GM23338 (cell line): ENCODE data around the gene GUCA1A. TPM values are rescaled to one million over a fixed set of nuclear protein-coding genes. Genes with fewer than 3 reads are reported as not detected.

Experiments
- ATAC-seq: fragments of 200-7000 bp; cut with Tn5 transposase; 3 replicates; pipeline ENCODE4 v1.9.1; 2020
- DNase-seq: peaks from one replicate; pipeline ENCODE4 v3.0.0-alpha.2; 2015; ENCODE audit warnings: low spot score
- H2AFZ ChIP-seq: fragments of 200-600 bp; sonication (generic); 2 replicates; pipeline ENCODE4 v1.8.0; 2016; ENCODE audit warnings: antibody characterized with exemption, mild to moderate bottlenecking, moderate library complexity
- H3F3A ChIP-seq: fragments of 200-600 bp; sonication (generic); replicated peaks from 2 replicates; pipeline ENCODE4 v1.8.0; 2017; ENCODE audit warnings: antibody characterized with exemption, mixed run types, low read depth
- H3K27ac ChIP-seq: fragments of 200-600 bp; sonication (generic); 2 replicates; pipeline ENCODE4 v1.6.1; 2016; ENCODE audit warnings: low read depth
- H3K27me3 ChIP-seq: fragments of 200-600 bp; sonication (generic); 2 replicates; pipeline ENCODE4 v1.8.0; 2016; ENCODE audit warnings: mild to moderate bottlenecking, mixed run types, moderate library complexity; ENCODE audit not compliant: insufficient read depth
- H3K36me3 ChIP-seq: fragments of 200-600 bp; sonication (generic); 2 replicates; pipeline ENCODE4 v1.8.0; 2016; ENCODE audit warnings: mild to moderate bottlenecking; ENCODE audit not compliant: insufficient read depth
- H3K4me1 ChIP-seq: fragments of 200-600 bp; sonication (generic); 2 replicates; pipeline ENCODE4 v1.8.0; 2016; ENCODE audit warnings: mild to moderate bottlenecking, moderate library complexity; ENCODE audit not compliant: insufficient read depth
- H3K4me2 ChIP-seq: fragments of 200-600 bp; sonication (generic); 2 replicates; pipeline ENCODE4 v1.7.1; 2017; ENCODE audit warnings: mixed run types
- H3K4me3 ChIP-seq: fragments of 200-600 bp; sonication (generic); 2 replicates; pipeline ENCODE4 v1.6.1; 2016; ENCODE audit warnings: mixed run types
- H3K79me2 ChIP-seq: fragments of 200-600 bp; sonication (generic); replicated peaks from 2 replicates; pipeline ENCODE4 v1.8.0; 2017; ENCODE audit warnings: mild to moderate bottlenecking; ENCODE audit not compliant: insufficient read depth
- H3K9me2 ChIP-seq: fragments of 200-600 bp; sonication (generic); 2 replicates; pipeline ENCODE4 v1.8.0; 2017; ENCODE audit not compliant: insufficient read depth
- H4K20me1 ChIP-seq: fragments of 200-600 bp; sonication (generic); replicated peaks from 2 replicates; pipeline ENCODE4 v1.8.0; 2017; ENCODE audit warnings: mild to moderate bottlenecking; ENCODE audit not compliant: insufficient read depth
- H3K27ac Mint-ChIP-seq: 2 replicates; pipeline ENCODE4 v1.8.0; 2020; ENCODE audit warnings: inconsistent platforms, mild to moderate bottlenecking, moderate library complexity, mixed read lengths
- H3K27me3 Mint-ChIP-seq: 3 replicates; pipeline ENCODE4 v1.8.0; 2022; ENCODE audit warnings: low read depth, mild to moderate bottlenecking, moderate library complexity, mixed read lengths, inconsistent platforms; ENCODE audit not compliant: insufficient read depth, poor library complexity
- H3K36me3 Mint-ChIP-seq: 3 replicates; pipeline ENCODE4 v1.8.0; 2021; ENCODE audit warnings: low read depth, mild to moderate bottlenecking, inconsistent platforms, moderate library complexity, mixed read lengths
- H3K4me1 Mint-ChIP-seq: 3 replicates; pipeline ENCODE4 v1.8.0; 2020; ENCODE audit warnings: mild to moderate bottlenecking, inconsistent platforms, mixed read lengths
- H3K4me3 Mint-ChIP-seq: 3 replicates; pipeline ENCODE4 v1.8.0; 2021; ENCODE audit warnings: moderate library complexity, mild to moderate bottlenecking, inconsistent platforms, mixed read lengths
- H3K9me3 Mint-ChIP-seq: 3 replicates; pipeline ENCODE4 v1.8.0; 2020; ENCODE audit warnings: moderate library complexity, mild to moderate bottlenecking, inconsistent platforms, mixed read lengths
- CREB1 ChIP-seq: fragments of 250-450 bp; sonication (Bioruptor Pico); IDR thresholded peaks from 2 replicates; pipeline ENCODE4 v1.5.0; 2020; ENCODE audit warnings: low read depth, mild to moderate bottlenecking, moderate library complexity
- CTCF ChIP-seq, 2 experiments: fragments of 200-600 bp in 1 of 2; sonication (generic) in 1 of 2; conservative IDR thresholded peaks; 2 replicates each; pipeline versions ENCODE4 v1.5.1 to v1.6.1; 2016 to 2017; ENCODE audit warnings: antibody characterized with exemption in 2 of 2, low read depth in 2 of 2, mild to moderate bottlenecking in 2 of 2, moderate library complexity in 1 of 2
- ETS1 ChIP-seq: IDR thresholded peaks from 2 replicates; pipeline ENCODE4 v1.6.1; 2016; ENCODE audit warnings: antibody characterized with exemption
- EZH2 ChIP-seq: fragments of 200-600 bp; sonication (generic); IDR thresholded peaks from one replicate; pipeline ENCODE4 v1.8.0; 2017; ENCODE audit warnings: antibody characterized with exemption, mild to moderate bottlenecking, low read depth; ENCODE audit not compliant: unreplicated experiment
- EZH2phosphoT487 ChIP-seq: fragments of 200-600 bp; sonication (generic); IDR thresholded peaks from one replicate; pipeline ENCODE4 v1.8.1; 2018; ENCODE audit warnings: antibody characterized with exemption; ENCODE audit not compliant: unreplicated experiment
- JUNB ChIP-seq: IDR thresholded peaks from one replicate; pipeline ENCODE4 v1.6.1; 2016; ENCODE audit warnings: antibody characterized with exemption; ENCODE audit not compliant: unreplicated experiment
- NANOG ChIP-seq: IDR thresholded peaks from 2 replicates; pipeline ENCODE4 v1.6.1; 2016; ENCODE audit warnings: antibody characterized with exemption, borderline replicate concordance
- POLR2AphosphoS5 ChIP-seq: IDR thresholded peaks from 2 replicates; pipeline ENCODE4 v1.6.1; 2016; ENCODE audit warnings: antibody characterized with exemption, low read depth
- STAT1 ChIP-seq: IDR thresholded peaks from one replicate; pipeline ENCODE4 v1.6.1; 2016; ENCODE audit warnings: antibody characterized with exemption; ENCODE audit not compliant: unreplicated experiment
- ZNF114 ChIP-seq: fragments of 250-450 bp; sonication (Bioruptor Pico); IDR thresholded peaks from 2 replicates; pipeline ENCODE4 v1.5.0; 2020; ENCODE audit warnings: mild to moderate bottlenecking, moderate library complexity
- ZNF331 ChIP-seq: fragments of 250-450 bp; sonication (Bioruptor Pico); IDR thresholded peaks from 2 replicates; pipeline ENCODE4 v1.5.0; 2020; ENCODE audit warnings: low read depth, mild to moderate bottlenecking, moderate library complexity
- polyA plus RNA-seq: library from polyadenylated mRNA; unstranded; fragments of >200 nt; fragmentation: Nextera tagmentation; extraction: Ambion mirVana; gene quantifications from 2 replicates; pipeline ENCODE4 v1.2.1, GENCODE V29; 2016
- total RNA-seq: library from RNA; depleted of rRNA; stranded (reverse); fragments of >200 nt; shearing (Covaris generic); gene quantifications from 2 replicates; pipeline ENCODE4 v1.2.3, GENCODE V29; 2014
- TF ChIP-seq, protein P1 (sequence below): fragments of 250-450 bp; sonication (Bioruptor Pico); IDR thresholded peaks from 2 replicates; pipeline ENCODE4 v1.5.0; 2020; ENCODE audit warnings: mild to moderate bottlenecking, moderate library complexity
- TF ChIP-seq, protein P2 (sequence below): IDR thresholded peaks from one replicate; pipeline ENCODE4 v1.6.1; 2018; ENCODE audit warnings: antibody characterized with exemption; ENCODE audit not compliant: unreplicated experiment

GUCA1A gene
- total and polyA plus RNA-seq, 2 experiments from 2014 or later = 5.2 to 10.6 TPM

DNA sequence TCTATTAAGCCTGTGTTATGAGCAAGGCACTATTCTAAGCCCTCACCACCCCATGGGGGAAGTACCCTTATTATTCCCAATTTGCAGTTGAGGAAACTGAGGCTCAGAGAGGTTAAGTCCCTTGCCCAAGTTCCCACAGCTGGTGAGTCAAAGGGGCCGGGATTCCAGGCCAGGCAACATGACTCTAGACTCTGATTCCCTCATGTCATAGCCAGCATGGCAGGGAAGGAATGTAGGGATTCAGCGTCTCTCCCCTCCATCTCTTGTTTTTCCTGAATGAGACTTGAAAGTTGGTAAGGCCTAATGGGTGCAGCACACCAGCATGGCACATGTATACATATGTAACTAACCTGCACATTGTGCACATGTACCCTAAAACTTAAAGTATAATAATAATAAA lies 37.4 kb upstream of the GUCA1A start:
- Histone ChIP-seq H3K4me1 (peaks cover 67% of the 10 kb centered on the region), H2AFZ (no peak overlapping the region), H3K36me3 (peaks cover 15% of the 10 kb centered on the region; the same call in 1 of the 2 replicates), H3K4me3 (no peak overlapping the region), H3K9me2 (no peaks in the 10 kb centered on the region), H3K79me2 (peaks cover 82% of the 10 kb centered on the region), H3K4me2 (peak overlapping the region; percentile 27; the same call in 1 of the 2 replicates), H3K27me3 (no peaks in the 10 kb centered on the region), H4K20me1 (peaks cover 48% of the 10 kb centered on the region), H3K27ac (peak overlapping the region; percentile 99), H3F3A (peaks cover 32% of the 10 kb centered on the region)
- peak; percentile 36 for DNase-seq
- H3K4me3 Mint-ChIP-seq = no peak overlapping the region
- H3K9me3 Mint-ChIP-seq = no peaks in the 10 kb centered on the region
- peaks cover 44% of the 10 kb centered on the region for H3K36me3 Mint-ChIP-seq
- ATAC-seq = no peak
- TF ChIP-seq NANOG = no peak
- no peak for TF ChIP-seq CTCF (conservative IDR thresholded peaks at IDR 0.05; ENCODE audit: low read depth in 2 of 2)
- TF ChIP-seq, protein P1, sequence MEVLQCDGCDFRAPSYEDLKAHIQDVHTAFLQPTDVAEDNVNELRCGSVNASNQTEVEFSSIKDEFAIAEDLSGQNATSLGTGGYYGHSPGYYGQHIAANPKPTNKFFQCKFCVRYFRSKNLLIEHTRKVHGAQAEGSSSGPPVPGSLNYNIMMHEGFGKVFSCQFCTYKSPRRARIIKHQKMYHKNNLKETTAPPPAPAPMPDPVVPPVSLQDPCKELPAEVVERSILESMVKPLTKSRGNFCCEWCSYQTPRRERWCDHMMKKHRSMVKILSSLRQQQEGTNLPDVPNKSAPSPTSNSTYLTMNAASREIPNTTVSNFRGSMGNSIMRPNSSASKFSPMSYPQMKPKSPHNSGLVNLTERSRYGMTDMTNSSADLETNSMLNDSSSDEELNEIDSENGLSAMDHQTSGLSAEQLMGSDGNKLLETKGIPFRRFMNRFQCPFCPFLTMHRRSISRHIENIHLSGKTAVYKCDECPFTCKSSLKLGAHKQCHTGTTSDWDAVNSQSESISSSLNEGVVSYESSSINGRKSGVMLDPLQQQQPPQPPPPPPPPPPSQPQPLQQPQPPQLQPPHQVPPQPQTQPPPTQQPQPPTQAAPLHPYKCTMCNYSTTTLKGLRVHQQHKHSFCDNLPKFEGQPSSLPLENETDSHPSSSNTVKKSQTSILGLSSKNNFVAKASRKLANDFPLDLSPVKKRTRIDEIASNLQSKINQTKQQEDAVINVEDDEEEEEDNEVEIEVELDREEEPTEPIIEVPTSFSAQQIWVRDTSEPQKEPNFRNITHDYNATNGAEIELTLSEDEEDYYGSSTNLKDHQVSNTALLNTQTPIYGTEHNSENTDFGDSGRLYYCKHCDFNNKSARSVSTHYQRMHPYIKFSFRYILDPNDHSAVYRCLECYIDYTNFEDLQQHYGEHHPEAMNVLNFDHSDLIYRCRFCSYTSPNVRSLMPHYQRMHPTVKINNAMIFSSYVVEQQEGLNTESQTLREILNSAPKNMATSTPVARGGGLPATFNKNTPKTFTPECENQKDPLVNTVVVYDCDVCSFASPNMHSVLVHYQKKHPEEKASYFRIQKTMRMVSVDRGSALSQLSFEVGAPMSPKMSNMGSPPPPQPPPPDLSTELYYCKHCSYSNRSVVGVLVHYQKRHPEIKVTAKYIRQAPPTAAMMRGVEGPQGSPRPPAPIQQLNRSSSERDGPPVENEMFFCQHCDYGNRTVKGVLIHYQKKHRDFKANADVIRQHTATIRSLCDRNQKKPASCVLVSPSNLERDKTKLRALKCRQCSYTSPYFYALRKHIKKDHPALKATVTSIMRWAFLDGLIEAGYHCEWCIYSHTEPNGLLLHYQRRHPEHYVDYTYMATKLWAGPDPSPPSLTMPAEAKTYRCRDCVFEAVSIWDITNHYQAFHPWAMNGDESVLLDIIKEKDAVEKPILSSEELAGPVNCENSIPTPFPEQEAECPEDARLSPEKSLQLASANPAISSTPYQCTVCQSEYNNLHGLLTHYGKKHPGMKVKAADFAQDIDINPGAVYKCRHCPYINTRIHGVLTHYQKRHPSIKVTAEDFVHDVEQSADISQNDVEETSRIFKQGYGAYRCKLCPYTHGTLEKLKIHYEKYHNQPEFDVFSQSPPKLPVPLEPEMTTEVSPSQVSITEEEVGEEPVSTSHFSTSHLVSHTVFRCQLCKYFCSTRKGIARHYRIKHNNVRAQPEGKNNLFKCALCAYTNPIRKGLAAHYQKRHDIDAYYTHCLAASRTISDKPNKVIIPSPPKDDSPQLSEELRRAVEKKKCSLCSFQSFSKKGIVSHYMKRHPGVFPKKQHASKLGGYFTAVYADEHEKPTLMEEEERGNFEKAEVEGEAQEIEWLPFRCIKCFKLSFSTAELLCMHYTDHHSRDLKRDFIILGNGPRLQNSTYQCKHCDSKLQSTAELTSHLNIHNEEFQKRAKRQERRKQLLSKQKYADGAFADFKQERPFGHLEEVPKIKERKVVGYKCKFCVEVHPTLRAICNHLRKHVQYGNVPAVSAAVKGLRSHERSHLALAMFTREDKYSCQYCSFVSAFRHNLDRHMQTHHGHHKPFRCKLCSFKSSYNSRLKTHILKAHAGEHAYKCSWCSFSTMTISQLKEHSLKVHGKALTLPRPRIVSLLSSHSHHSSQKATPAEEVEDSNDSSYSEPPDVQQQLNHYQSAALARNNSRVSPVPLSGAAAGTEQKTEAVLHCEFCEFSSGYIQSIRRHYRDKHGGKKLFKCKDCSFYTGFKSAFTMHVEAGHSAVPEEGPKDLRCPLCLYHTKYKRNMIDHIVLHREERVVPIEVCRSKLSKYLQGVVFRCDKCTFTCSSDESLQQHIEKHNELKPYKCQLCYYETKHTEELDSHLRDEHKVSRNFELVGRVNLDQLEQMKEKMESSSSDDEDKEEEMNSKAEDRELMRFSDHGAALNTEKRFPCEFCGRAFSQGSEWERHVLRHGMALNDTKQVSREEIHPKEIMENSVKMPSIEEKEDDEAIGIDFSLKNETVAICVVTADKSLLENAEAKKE (CRISPR knock-in tag) = no peak
- TF ChIP-seq POLR2AphosphoS5 = no peak
- TF ChIP-seq ZNF114 (CRISPR knock-in tag) = no peak
- TF ChIP-seq ETS1 = no peak
- TF ChIP-seq, protein P2, sequence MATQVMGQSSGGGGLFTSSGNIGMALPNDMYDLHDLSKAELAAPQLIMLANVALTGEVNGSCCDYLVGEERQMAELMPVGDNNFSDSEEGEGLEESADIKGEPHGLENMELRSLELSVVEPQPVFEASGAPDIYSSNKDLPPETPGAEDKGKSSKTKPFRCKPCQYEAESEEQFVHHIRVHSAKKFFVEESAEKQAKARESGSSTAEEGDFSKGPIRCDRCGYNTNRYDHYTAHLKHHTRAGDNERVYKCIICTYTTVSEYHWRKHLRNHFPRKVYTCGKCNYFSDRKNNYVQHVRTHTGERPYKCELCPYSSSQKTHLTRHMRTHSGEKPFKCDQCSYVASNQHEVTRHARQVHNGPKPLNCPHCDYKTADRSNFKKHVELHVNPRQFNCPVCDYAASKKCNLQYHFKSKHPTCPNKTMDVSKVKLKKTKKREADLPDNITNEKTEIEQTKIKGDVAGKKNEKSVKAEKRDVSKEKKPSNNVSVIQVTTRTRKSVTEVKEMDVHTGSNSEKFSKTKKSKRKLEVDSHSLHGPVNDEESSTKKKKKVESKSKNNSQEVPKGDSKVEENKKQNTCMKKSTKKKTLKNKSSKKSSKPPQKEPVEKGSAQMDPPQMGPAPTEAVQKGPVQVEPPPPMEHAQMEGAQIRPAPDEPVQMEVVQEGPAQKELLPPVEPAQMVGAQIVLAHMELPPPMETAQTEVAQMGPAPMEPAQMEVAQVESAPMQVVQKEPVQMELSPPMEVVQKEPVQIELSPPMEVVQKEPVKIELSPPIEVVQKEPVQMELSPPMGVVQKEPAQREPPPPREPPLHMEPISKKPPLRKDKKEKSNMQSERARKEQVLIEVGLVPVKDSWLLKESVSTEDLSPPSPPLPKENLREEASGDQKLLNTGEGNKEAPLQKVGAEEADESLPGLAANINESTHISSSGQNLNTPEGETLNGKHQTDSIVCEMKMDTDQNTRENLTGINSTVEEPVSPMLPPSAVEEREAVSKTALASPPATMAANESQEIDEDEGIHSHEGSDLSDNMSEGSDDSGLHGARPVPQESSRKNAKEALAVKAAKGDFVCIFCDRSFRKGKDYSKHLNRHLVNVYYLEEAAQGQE = no peak
- TF ChIP-seq CREB1 (CRISPR knock-in tag) = no peak
- no peak for TF ChIP-seq ZNF331
- no peak for TF ChIP-seq EZH2phosphoT487
- no peak for TF ChIP-seq JUNB
- TF ChIP-seq STAT1 = no peak
- TF ChIP-seq EZH2 = no peak
- peaks cover 64% of the 10 kb centered on the region for H3K4me1 Mint-ChIP-seq
- peaks cover 16% of the 10 kb centered on the region for H3K27me3 Mint-ChIP-seq
- H3K27ac Mint-ChIP-seq = peak overlapping the region; percentile 78; the same call in 1 of the 2 replicates
